Measurements from ENCODE around the gene UPK3A.
A peak's percentile ranks its signal among the peaks of the same experiment; 100 is the strongest.

UPK3A gene

DNA sequence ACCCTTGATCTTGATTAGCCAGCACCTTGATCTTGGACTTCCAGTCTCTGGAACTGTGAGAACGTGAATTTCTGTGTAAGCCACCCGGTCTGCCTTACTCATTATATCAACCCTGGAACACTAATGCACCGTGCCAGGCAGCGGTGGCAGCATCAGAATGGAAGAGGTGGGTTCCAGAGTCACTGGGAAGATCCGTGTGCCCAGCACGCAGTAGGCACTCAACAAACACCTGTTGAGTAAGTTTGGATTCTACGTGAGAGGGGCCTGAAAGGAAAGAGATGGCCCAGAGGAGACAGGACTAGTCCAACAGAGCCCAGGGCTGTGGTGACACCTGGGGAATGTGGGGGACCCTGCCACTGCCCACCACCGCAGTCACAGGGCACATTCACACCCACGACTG, 6.6 kb upstream of the UPK3A start:
- Histone ChIP-seq H4K91ac (ENCODE audit: low read depth, low read length, poor library complexity) (no peak overlapping the region), H3K9ac (ENCODE audit: low read depth, low read length, poor library complexity) (no peak overlapping the region), H3K14ac (ENCODE audit: low read length) (no peak overlapping the region), H3K4me1 (ENCODE audit: control insufficient read depth in 2 of 2, insufficient read depth in 1 of 2, low read depth in 1 of 2, low read length in 2 of 2) (peaks cover 0 to 2% of the 10 kb centered on the region in 2 donors), H3K27me3 (ENCODE audit: control insufficient read depth in 3 of 3, insufficient read depth in 3 of 3, low read depth in 1 of 3, low read length in 3 of 3) (peaks cover 0 to 24% (median 1%) of the 10 kb centered on the region in 3 experiments), H3K36me3 (replicated peaks in 1 of 2; ENCODE audit: control insufficient read depth in 2 of 2, insufficient read depth in 2 of 2, low read length in 2 of 2) (no peaks in the 10 kb centered on the region), H2AFZ (ENCODE audit: low read length) (no peak overlapping the region), H2AK5ac (ENCODE audit: low read depth, low read length) (no peak overlapping the region), H3K4ac (ENCODE audit: low read length) (no peak overlapping the region), H2BK15ac (ENCODE audit: low read length) (peak overlapping the region; percentile 89), H3K4me2 (ENCODE audit: insufficient read depth, low read length, poor library complexity, severe bottlenecking) (no peak overlapping the region), H4K8ac (ENCODE audit: low read depth, low read length) (no peak overlapping the region), H3K23ac (ENCODE audit: low read depth, low read length, poor library complexity) (no peak overlapping the region), H3K79me1 (ENCODE audit: low read depth, low read length) (no peaks in the 10 kb centered on the region), H2BK12ac (ENCODE audit: low read length) (no peak overlapping the region), H2BK120ac (ENCODE audit: low read depth, low read length) (no peak overlapping the region), H2BK5ac (ENCODE audit: low read length) (no peak overlapping the region), H3K18ac (ENCODE audit: low read length) (no peak overlapping the region), H3K27ac (replicated peaks; ENCODE audit: low read length) (no peak overlapping the region), H3K4me3 (ENCODE audit: low read length in 2 of 2) (no peak overlapping the region), H3K9me3 (replicated peaks in 1 of 2; ENCODE audit: control insufficient read depth in 2 of 2, insufficient read depth in 1 of 2, low read depth in 1 of 2, low read length in 2 of 2) (no peaks in the 10 kb centered on the region)
- no CpG with 5 or more reads among the region's 9 CpGs for WGBS, 2 donors (ENCODE audit: extremely low coverage in 2 of 2, insufficient read length in 2 of 2, insufficient replicate concordance in 1 of 2)
- DNase-seq (ENCODE audit: low spot score) = no peak

DNA sequence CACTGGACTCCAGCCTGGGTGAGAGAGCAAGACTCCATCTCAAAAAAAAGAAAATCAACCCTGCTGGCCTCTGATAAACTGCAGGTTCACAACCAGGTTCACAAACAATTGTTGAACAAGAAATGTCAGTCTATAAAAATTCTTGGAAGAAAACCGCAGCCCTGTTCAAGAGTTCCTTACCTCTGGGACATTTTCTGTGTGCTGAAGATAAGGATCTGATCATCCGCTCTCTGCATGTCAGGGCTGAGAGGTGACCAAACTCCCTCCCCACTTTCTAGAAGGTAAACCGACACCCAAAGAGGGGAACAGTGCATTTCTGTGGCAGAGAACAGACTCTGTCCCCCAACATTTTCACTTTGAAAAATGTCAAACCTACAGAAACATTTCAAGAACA, 4.2 kb upstream of the UPK3A start:
- no peak overlapping the region for H2AK5ac ChIP-seq (ENCODE audit: low read depth, low read length)
- H3K4me1 ChIP-seq (ENCODE audit: control insufficient read depth in 2 of 2, insufficient read depth in 1 of 2, low read depth in 1 of 2, low read length in 2 of 2) = peaks cover 3 to 6% of the 10 kb centered on the region in 2 donors
- no peak overlapping the region for H3K4me3 ChIP-seq (ENCODE audit: low read length in 2 of 2)
- no peak overlapping the region for H2AFZ ChIP-seq (ENCODE audit: low read length)
- H4K8ac ChIP-seq (ENCODE audit: low read depth, low read length) = no peak overlapping the region
- no peak overlapping the region for H2BK15ac ChIP-seq (ENCODE audit: low read length)
- no peak overlapping the region for H2BK5ac ChIP-seq (ENCODE audit: low read length)
- no peak overlapping the region for H3K4me2 ChIP-seq (ENCODE audit: insufficient read depth, low read length, poor library complexity, severe bottlenecking)
- H3K9me3 ChIP-seq (replicated peaks in 1 of 2; ENCODE audit: control insufficient read depth in 2 of 2, insufficient read depth in 1 of 2, low read depth in 1 of 2, low read length in 2 of 2) = no peaks in the 10 kb centered on the region
- no peak overlapping the region for H3K27ac ChIP-seq (replicated peaks; ENCODE audit: low read length)
- no CpG with 5 or more reads among the region's 3 CpGs for WGBS, 2 donors (ENCODE audit: extremely low coverage in 2 of 2, insufficient read length in 2 of 2, insufficient replicate concordance in 1 of 2)
- H3K23ac ChIP-seq (ENCODE audit: low read depth, low read length, poor library complexity) = no peak overlapping the region
- H3K36me3 ChIP-seq (replicated peaks in 1 of 2; ENCODE audit: control insufficient read depth in 2 of 2, insufficient read depth in 2 of 2, low read length in 2 of 2) = no peaks in the 10 kb centered on the region
- no peak for DNase-seq (ENCODE audit: low spot score)
- no peak overlapping the region for H3K14ac ChIP-seq (ENCODE audit: low read length)
- no peak overlapping the region for H2BK12ac ChIP-seq (ENCODE audit: low read length)
- H3K4ac ChIP-seq (ENCODE audit: low read length) = no peak overlapping the region
- H3K79me1 ChIP-seq (ENCODE audit: low read depth, low read length) = no peaks in the 10 kb centered on the region
- H3K9ac ChIP-seq (ENCODE audit: low read depth, low read length, poor library complexity) = no peak overlapping the region
- no peak overlapping the region for H4K91ac ChIP-seq (ENCODE audit: low read depth, low read length, poor library complexity)
- no peak overlapping the region for H2BK120ac ChIP-seq (ENCODE audit: low read depth, low read length)
- H3K27me3 ChIP-seq (ENCODE audit: control insufficient read depth in 3 of 3, insufficient read depth in 3 of 3, low read depth in 1 of 3, low read length in 3 of 3) = peaks cover 0 to 29% (median 13%) of the 10 kb centered on the region in 3 experiments
- H3K18ac ChIP-seq (ENCODE audit: low read length) = no peak overlapping the region

GRCh38 chr22:45281010-45281409, 3.7 kb upstream of the UPK3A start:
- H2AFZ ChIP-seq (ENCODE audit: low read length) = no peak overlapping the region
- no peak overlapping the region for H3K4me3 ChIP-seq (ENCODE audit: low read length in 2 of 2)
- no peak overlapping the region for H3K23ac ChIP-seq (ENCODE audit: low read depth, low read length, poor library complexity)
- H2AK5ac ChIP-seq (ENCODE audit: low read depth, low read length) = no peak overlapping the region
- H3K4me1 ChIP-seq (ENCODE audit: control insufficient read depth in 2 of 2, insufficient read depth in 1 of 2, low read depth in 1 of 2, low read length in 2 of 2) = peaks cover 4 to 6% of the 10 kb centered on the region in 2 donors
- no peak overlapping the region for H3K18ac ChIP-seq (ENCODE audit: low read length)
- no peaks in the 10 kb centered on the region for H3K79me1 ChIP-seq (ENCODE audit: low read depth, low read length)
- no peak overlapping the region for H2BK5ac ChIP-seq (ENCODE audit: low read length)
- H4K91ac ChIP-seq (ENCODE audit: low read depth, low read length, poor library complexity) = no peak overlapping the region
- H3K14ac ChIP-seq (ENCODE audit: low read length) = no peak overlapping the region
- H3K4me2 ChIP-seq (ENCODE audit: insufficient read depth, low read length, poor library complexity, severe bottlenecking) = no peak overlapping the region
- H3K9me3 ChIP-seq (replicated peaks in 1 of 2; ENCODE audit: control insufficient read depth in 2 of 2, insufficient read depth in 1 of 2, low read depth in 1 of 2, low read length in 2 of 2) = no peaks in the 10 kb centered on the region
- H2BK15ac ChIP-seq (ENCODE audit: low read length) = no peak overlapping the region
- no peak for DNase-seq (ENCODE audit: low spot score)
- H2BK12ac ChIP-seq (ENCODE audit: low read length) = no peak overlapping the region
- H3K27me3 ChIP-seq (ENCODE audit: control insufficient read depth in 3 of 3, insufficient read depth in 3 of 3, low read depth in 1 of 3, low read length in 3 of 3) = peaks cover 0 to 32% (median 17%) of the 10 kb centered on the region in 3 experiments
- no peak overlapping the region for H2BK120ac ChIP-seq (ENCODE audit: low read depth, low read length)
- H3K9ac ChIP-seq (ENCODE audit: low read depth, low read length, poor library complexity) = no peak overlapping the region
- no peak overlapping the region for H3K27ac ChIP-seq (replicated peaks; ENCODE audit: low read length)
- WGBS, 2 donors (ENCODE audit: extremely low coverage in 2 of 2, insufficient read length in 2 of 2, insufficient replicate concordance in 1 of 2) = 100% methylated on average over 1 of the region's 3 CpGs; no CpG with 5 or more reads in 1 of the 2 donors
- H3K36me3 ChIP-seq (replicated peaks in 1 of 2; ENCODE audit: control insufficient read depth in 2 of 2, insufficient read depth in 2 of 2, low read length in 2 of 2) = no peaks in the 10 kb centered on the region
- H4K8ac ChIP-seq (ENCODE audit: low read depth, low read length) = no peak overlapping the region
- H3K4ac ChIP-seq (ENCODE audit: low read length) = no peak overlapping the region

- peak overlapping the region; percentile 7 for H2BK5ac ChIP-seq (ENCODE audit: low read length)
- H3K9me3 ChIP-seq (replicated peaks in 1 of 2; ENCODE audit: control insufficient read depth in 2 of 2, insufficient read depth in 1 of 2, low read depth in 1 of 2, low read length in 2 of 2) = peaks cover 0 to 1% of the 10 kb centered on the region in 2 donors
- no peak overlapping the region for H3K23ac ChIP-seq (ENCODE audit: low read depth, low read length, poor library complexity)
- peak overlapping the region in 1 of 2 donors; percentile 74 for H3K4me3 ChIP-seq (ENCODE audit: low read length in 2 of 2)
- H2AK5ac ChIP-seq (ENCODE audit: low read depth, low read length) = peak overlapping the region; percentile 68
- no peak overlapping the region for H3K27ac ChIP-seq (replicated peaks; ENCODE audit: low read length)
- H3K4me1 ChIP-seq (ENCODE audit: control insufficient read depth in 2 of 2, insufficient read depth in 1 of 2, low read depth in 1 of 2, low read length in 2 of 2) = peaks cover 6 to 14% of the 10 kb centered on the region in 2 donors
- peak overlapping the region; percentile 27 for H2BK15ac ChIP-seq (ENCODE audit: low read length)
- WGBS, 2 donors (ENCODE audit: extremely low coverage in 2 of 2, insufficient read length in 2 of 2, insufficient replicate concordance in 1 of 2) = no CpG with 5 or more reads among the region's 16 CpGs
- peak overlapping the region; percentile 92 for H2AFZ ChIP-seq (ENCODE audit: low read length)
- no peak overlapping the region for H3K14ac ChIP-seq (ENCODE audit: low read length)
- DNase-seq (ENCODE audit: low spot score) = no peak
- no peak overlapping the region for H2BK12ac ChIP-seq (ENCODE audit: low read length)
- H3K27me3 ChIP-seq (ENCODE audit: control insufficient read depth in 3 of 3, insufficient read depth in 3 of 3, low read depth in 1 of 3, low read length in 3 of 3) = peaks cover 0 to 51% (median 20%) of the 10 kb centered on the region in 3 experiments
- no peaks in the 10 kb centered on the region for H3K36me3 ChIP-seq (replicated peaks in 1 of 2; ENCODE audit: control insufficient read depth in 2 of 2, insufficient read depth in 2 of 2, low read length in 2 of 2)
- H3K79me1 ChIP-seq (ENCODE audit: low read depth, low read length) = no peaks in the 10 kb centered on the region
- H2BK120ac ChIP-seq (ENCODE audit: low read depth, low read length) = peak overlapping the region; percentile 24
- no peak overlapping the region for H3K4ac ChIP-seq (ENCODE audit: low read length)
- H3K4me2 ChIP-seq (ENCODE audit: insufficient read depth, low read length, poor library complexity, severe bottlenecking) = peak overlapping the region; percentile 95
- peak overlapping the region; percentile 81 for H3K9ac ChIP-seq (ENCODE audit: low read depth, low read length, poor library complexity)
- H4K91ac ChIP-seq (ENCODE audit: low read depth, low read length, poor library complexity) = no peak overlapping the region
- peak overlapping the region; percentile 88 for H3K18ac ChIP-seq (ENCODE audit: low read length)
- H4K8ac ChIP-seq (ENCODE audit: low read depth, low read length) = no peak overlapping the region
Observed at GRCh38 chr22:45285263-45286058, 712 bp downstream of the UPK3A start.

Measured in neuronal stem cell (in vitro differentiated cells).